H9 (cell line): ENCODE data around the gene NKAPD1. TPM values are rescaled to one million over a fixed set of nuclear protein-coding genes. Genes with fewer than 3 reads are reported as not detected.

Source experiments
- DNase-seq: peaks from one replicate; pipeline ENCODE4 v3.0.0-alpha.2; 2017
- H2AFZ ChIP-seq: one replicate; pipeline ENCODE4 v1.6.1; 2013; ENCODE audit warnings: mild to moderate bottlenecking, low read length, control low read depth, moderate library complexity
- H2AK5ac ChIP-seq: 2 replicates; pipeline ENCODE4 v1.6.1; 2013; ENCODE audit warnings: low read length, control low read depth, mixed read lengths; ENCODE audit not compliant: insufficient read length
- H2BK120ac ChIP-seq: one replicate; pipeline ENCODE4 v1.6.1; 2013; ENCODE audit warnings: low read depth, mild to moderate bottlenecking, low read length, control low read depth, inconsistent platforms; ENCODE audit not compliant: poor library complexity, severe bottlenecking
- H2BK12ac ChIP-seq: 2 replicates; pipeline ENCODE4 v1.6.1; 2013; ENCODE audit warnings: low read length, control low read depth, mixed read lengths, low read depth; ENCODE audit not compliant: insufficient read length
- H2BK15ac ChIP-seq: 2 replicates; pipeline ENCODE4 v1.6.1; 2013; ENCODE audit warnings: low read depth, low read length, control low read depth
- H2BK20ac ChIP-seq: one replicate; pipeline ENCODE4 v1.6.1; 2013; ENCODE audit warnings: low read depth, mild to moderate bottlenecking, low read length, control low read depth, inconsistent platforms; ENCODE audit not compliant: poor library complexity, severe bottlenecking
- H2BK5ac ChIP-seq: 2 replicates; pipeline ENCODE4 v1.6.1; 2013; ENCODE audit warnings: low read length, control low read depth, mixed read lengths; ENCODE audit not compliant: insufficient read length
- H3K14ac ChIP-seq: 2 replicates; pipeline ENCODE4 v1.6.1; 2013; ENCODE audit warnings: low read length, control low read depth; ENCODE audit not compliant: insufficient read depth
- H3K18ac ChIP-seq: 2 replicates; pipeline ENCODE4 v1.6.1; 2013; ENCODE audit warnings: low read depth, mild to moderate bottlenecking, mixed read lengths, low read length, control low read depth; ENCODE audit not compliant: insufficient read length
- H3K23ac ChIP-seq: 2 replicates; pipeline ENCODE4 v1.6.1; 2013; ENCODE audit warnings: low read length, control low read depth, mixed read lengths, low read depth; ENCODE audit not compliant: insufficient read length
- H3K23me2 ChIP-seq: 2 replicates; pipeline ENCODE4 v1.6.1; 2013; ENCODE audit warnings: low read depth, mild to moderate bottlenecking, mixed read lengths, low read length, control low read depth; ENCODE audit not compliant: insufficient read length, poor library complexity, severe bottlenecking
- H3K27ac ChIP-seq: 2 replicates; pipeline ENCODE4 v1.5.1; 2013; ENCODE audit warnings: low read length, control low read depth, mixed read lengths, low read depth; ENCODE audit not compliant: insufficient read length
- H3K27me3 ChIP-seq: 2 replicates; pipeline ENCODE4 v1.6.1; 2013; ENCODE audit warnings: low read length, control low read depth, inconsistent platforms; ENCODE audit not compliant: insufficient read depth
- H3K4ac ChIP-seq: 2 replicates; pipeline ENCODE4 v1.6.1; 2013; ENCODE audit warnings: low read depth, mild to moderate bottlenecking, control low read depth, inconsistent platforms, low read length, moderate library complexity
- H3K4me1 ChIP-seq: 2 replicates; pipeline ENCODE4 v1.6.1; 2013; ENCODE audit warnings: low read length, control low read depth, inconsistent platforms; ENCODE audit not compliant: insufficient read depth
- H3K4me2 ChIP-seq: 2 replicates; pipeline ENCODE4 v1.6.1; 2013; ENCODE audit warnings: low read length, control low read depth, mixed read lengths; ENCODE audit not compliant: insufficient read length, insufficient read depth
- H3K56ac ChIP-seq: 2 replicates; pipeline ENCODE4 v1.6.1; 2013; ENCODE audit warnings: low read depth, mild to moderate bottlenecking, mixed read lengths, low read length, control low read depth; ENCODE audit not compliant: insufficient read length
- H3K79me1 ChIP-seq: 2 replicates; pipeline ENCODE4 v1.6.1; 2013; ENCODE audit warnings: low read depth, mild to moderate bottlenecking, moderate library complexity, low read length, control low read depth, inconsistent platforms; ENCODE audit not compliant: insufficient read depth, poor library complexity, severe bottlenecking
- H3K79me2 ChIP-seq: 2 replicates; pipeline ENCODE4 v1.6.1; 2013; ENCODE audit warnings: low read length, control low read depth, inconsistent platforms; ENCODE audit not compliant: insufficient read depth
- H3K9ac ChIP-seq: 2 replicates; pipeline ENCODE4 v1.6.1; 2013; ENCODE audit warnings: low read length, control low read depth, mixed read lengths; ENCODE audit not compliant: insufficient read length; ENCODE audit errors: extremely low read depth
- H3K9me3 ChIP-seq: one replicate; pipeline ENCODE4 v1.6.1; 2013; ENCODE audit warnings: low read depth, low read length, inconsistent platforms; ENCODE audit not compliant: control insufficient read depth
- H3T11ph ChIP-seq: one replicate; pipeline ENCODE4 v1.6.1; 2013; ENCODE audit warnings: mild to moderate bottlenecking, low read length, control low read depth, inconsistent platforms
- H4K20me1 ChIP-seq: one replicate; pipeline ENCODE4 v1.6.1; 2013; ENCODE audit not compliant: control insufficient read depth, insufficient read length, insufficient read depth
- H4K5ac ChIP-seq: 2 replicates; pipeline ENCODE4 v1.6.1; 2013; ENCODE audit warnings: low read depth, mild to moderate bottlenecking, mixed read lengths, low read length, control low read depth; ENCODE audit not compliant: insufficient read length
- H4K8ac ChIP-seq: replicated peaks from 2 replicates; pipeline ENCODE4 v1.6.1; 2013; ENCODE audit warnings: low read length, control low read depth, mixed read lengths, low read depth; ENCODE audit not compliant: insufficient read length
- H4K91ac ChIP-seq: 2 replicates; pipeline ENCODE4 v1.6.1; 2013; ENCODE audit warnings: low read depth, mild to moderate bottlenecking, moderate library complexity, mixed read lengths, low read length, control low read depth; ENCODE audit not compliant: insufficient read length
- H3K27ac Mint-ChIP-seq, 3 experiments: 2 replicates in 2 of 3; 3 replicates in 1 of 3; pipeline ENCODE4 v1.8.0; 2020 to 2021; ENCODE audit warnings: mixed read lengths in 3 of 3, mild to moderate bottlenecking in 1 of 3, moderate library complexity in 1 of 3
- H3K27me3 Mint-ChIP-seq: 2 replicates; pipeline ENCODE4 v1.8.0; 2021; ENCODE audit warnings: low read depth, mild to moderate bottlenecking, moderate library complexity, mixed read lengths
- H3K36me3 Mint-ChIP-seq, 3 experiments: 2 replicates in 2 of 3; 3 replicates in 1 of 3; pipeline ENCODE4 v1.8.0; 2020 to 2021; ENCODE audit warnings: low read depth in 3 of 3, mixed read lengths in 3 of 3; ENCODE audit not compliant: insufficient read depth in 1 of 3
- H3K4me1 Mint-ChIP-seq, 2 experiments: 2 replicates each; pipeline ENCODE4 v1.8.0; 2020; ENCODE audit warnings: mixed read lengths in 2 of 2
- H3K4me3 Mint-ChIP-seq, 2 experiments: 2 replicates in 1 of 2; 3 replicates in 1 of 2; pipeline ENCODE4 v1.8.0; 2020 to 2021; ENCODE audit warnings: mild to moderate bottlenecking in 2 of 2, mixed read lengths in 2 of 2, moderate library complexity in 1 of 2
- H3K9me3 Mint-ChIP-seq, 2 experiments: 2 replicates in 1 of 2; 3 replicates in 1 of 2; pipeline ENCODE4 v1.8.0; 2020; ENCODE audit warnings: mild to moderate bottlenecking in 2 of 2, mixed read lengths in 2 of 2, moderate library complexity in 1 of 2
- CTCF ChIP-seq: fragments of 200-600 bp; sonication (generic); conservative IDR thresholded peaks from 3 replicates; pipeline ENCODE4 v1.8.0; 2021; ENCODE audit warnings: antibody characterized with exemption, mild to moderate bottlenecking
- WGBS: extraction: QIAGEN DNeasy Blood & Tissue Kit; methylation state at CpG from one replicate; pipeline ENCODE4 v1.1.7; 2013; ENCODE audit warnings: missing lambda C conversion rate, low lambda C conversion rate, mixed read lengths; ENCODE audit not compliant: insufficient read length; ENCODE audit errors: extremely low coverage; 5-methylcytosine and 5-hydroxymethylcytosine counted together
- total RNA-seq: library from RNA; stranded (reverse); gene quantifications from 2 replicates; pipeline ENCODE4 v1.2.1, GENCODE V29; 2021

The NKAPD1 gene
- total RNA-seq, 1 experiment from 2014 or later = 25.9 TPM

- H3T11ph ChIP-seq = no peak overlapping the region
- no peaks in the 10 kb centered on the region for H4K20me1 ChIP-seq
- H3K56ac ChIP-seq = no peak overlapping the region
- no peak overlapping the region for H2BK12ac ChIP-seq
- no peak overlapping the region for H3K27ac ChIP-seq
- no peak overlapping the region for H4K5ac ChIP-seq
- no peak overlapping the region for H3K4me2 ChIP-seq
- no peak overlapping the region for H2BK20ac ChIP-seq
- WGBS = no CpG with 5 or more reads among the region's 2 CpGs
- H3K9me3 Mint-ChIP-seq = peaks cover 0 to 3% of the 10 kb centered on the region in 2 experiments; a peak in 2 of 5 replicates
- no peak overlapping the region for H2AK5ac ChIP-seq
- no peaks in the 10 kb centered on the region for H3K9me3 ChIP-seq
- no peak overlapping the region for H3K14ac ChIP-seq
- H2BK15ac ChIP-seq = no peak overlapping the region
- no peaks in the 10 kb centered on the region for H3K4me1 ChIP-seq
- H3K23ac ChIP-seq = no peak overlapping the region
- no peak overlapping the region for H4K8ac ChIP-seq
- H3K27me3 Mint-ChIP-seq = peaks cover 1% of the 10 kb centered on the region; the same call in 1 of the 2 replicates
- H3K23me2 ChIP-seq = no peaks in the 10 kb centered on the region
- DNase-seq = no peak
- no peaks in the 10 kb centered on the region for H3K27me3 ChIP-seq
- no peak overlapping the region for H3K27ac Mint-ChIP-seq
- no peak overlapping the region for H3K9ac ChIP-seq
- H3K18ac ChIP-seq = no peak overlapping the region
- no peaks in the 10 kb centered on the region for H3K4me1 Mint-ChIP-seq
- no peak overlapping the region for H2BK120ac ChIP-seq
- H4K91ac ChIP-seq = no peak overlapping the region
- no peak overlapping the region for H2BK5ac ChIP-seq
- no peaks in the 10 kb centered on the region for H3K36me3 Mint-ChIP-seq
- H3K79me2 ChIP-seq = no peaks in the 10 kb centered on the region
- no peak for TF ChIP-seq CTCF
- H3K79me1 ChIP-seq = no peaks in the 10 kb centered on the region
- no peak overlapping the region for H2AFZ ChIP-seq
- no peak overlapping the region for H3K4ac ChIP-seq
- no peak overlapping the region for H3K4me3 Mint-ChIP-seq
Observed at GRCh38 chr11:112118176-112118575, 44.1 kb downstream of the NKAPD1 start.
